Stimulated activated CD4-positive, alpha-beta T cell treated with anti-CD3 and anti-CD28 coated beads, Interleukin-1b, Interleukin-23, amount 100 ng/mL, for 1 hour (primary cell): ENCODE data around the gene DDC.
"Not testable (repeated sequence)": the region's sequence is repeated elsewhere in the genome, so short reads cannot be mapped to it uniquely, and the experiment has no call there.

Experiments used
- DNase-seq, 2 donors: peaks; one replicate each; pipeline ENCODE4 v3.0.0-alpha.2; 2020; ENCODE audit warnings: low read depth in 2 of 2

DDC gene

GRCh38 chr7:50480797-50481196 is 84.4 kb downstream of the DDC start:
- no peak for DNase-seq

GRCh38 chr7:50479743-50480517 is 85.3 kb downstream of the DDC start:
- DNase-seq = no peak

- DNase-seq = no peak
Observed at GRCh38 chr7:50477640-50478039, 87.6 kb downstream of the DDC start.

- no peak for DNase-seq
Observed at GRCh38 chr7:50476953-50477625, 88.1 kb downstream of the DDC start.

- DNase-seq = no peak
Observed at GRCh38 chr7:50475340-50475739, 89.9 kb downstream of the DDC start.

- DNase-seq = no peak
Observed at GRCh38 chr7:50474382-50475160, 90.6 kb downstream of the DDC start.

GRCh38 chr7:50473531-50473930 is 91.7 kb downstream of the DDC start:
- no peak for DNase-seq

GRCh38 chr7:50472427-50472826 is 92.8 kb downstream of the DDC start:
- no peak for DNase-seq

- DNase-seq = no peak
Observed at GRCh38 chr7:50471970-50472369, 93.2 kb downstream of the DDC start.

- no peak for DNase-seq
Observed at GRCh38 chr7:50470250-50471163, 94.7 kb downstream of the DDC start.

GRCh38 chr7:50469181-50469580 is 96.0 kb downstream of the DDC start:
- no peak for DNase-seq

- peak; percentile 46 to 58 for DNase-seq
Observed at GRCh38 chr7:50467817-50468610, 97.2 kb downstream of the DDC start.

- DNase-seq = no peak
Observed at GRCh38 chr7:50466815-50467585, 98.2 kb downstream of the DDC start.

GRCh38 chr7:50463035-50463434 is 102.2 kb downstream of the DDC start:
- DNase-seq = no peak

GRCh38 chr7:50462361-50462760 is 102.8 kb downstream of the DDC start:
- no peak for DNase-seq

GRCh38 chr7:50461695-50462094 is 103.5 kb downstream of the DDC start:
- DNase-seq = no peak

GRCh38 chr7:50459183-50459582 is 106.0 kb downstream of the DDC start:
- not testable (repeated sequence) for DNase-seq

GRCh38 chr7:50458651-50459050 is 106.6 kb downstream of the DDC start:
- not testable (repeated sequence) for DNase-seq

- DNase-seq = no peak
Observed at GRCh38 chr7:50456371-50457123, 108.7 kb downstream of the DDC start.
